ENCODE data around the gene PCBP3.

The PCBP3 gene

GRCh38 chr21:45934085-45934484 lies 290.6 kb downstream of the PCBP3 start:
- no peaks in the 10 kb centered on the region for H3K4me1 ChIP-seq (ENCODE audit: control insufficient read depth in 1 of 2, insufficient read depth in 2 of 2, low read length in 2 of 2)
- no peak overlapping the region for H3K27ac ChIP-seq (ENCODE audit: low read depth, low read length)
- H3K4me3 ChIP-seq (ENCODE audit: low read depth in 1 of 2, low read length in 2 of 2) = no peak overlapping the region
- H3K9ac ChIP-seq (ENCODE audit: low read depth in 1 of 2, low read length in 2 of 2) = no peak overlapping the region
- no peaks in the 10 kb centered on the region for H3K9me3 ChIP-seq (ENCODE audit: control insufficient read depth in 1 of 2, low read length in 2 of 2)
- H3K27me3 ChIP-seq (ENCODE audit: control insufficient read depth in 1 of 2, insufficient read depth in 2 of 2, low read length in 2 of 2) = no peaks in the 10 kb centered on the region
- no peaks in the 10 kb centered on the region for H3K36me3 ChIP-seq (ENCODE audit: control insufficient read depth in 1 of 2, insufficient read depth in 2 of 2, low read length in 2 of 2)

GRCh38 chr21:45934554-45934953 lies 291.0 kb downstream of the PCBP3 start:
- H3K27me3 ChIP-seq (ENCODE audit: control insufficient read depth in 1 of 2, insufficient read depth in 2 of 2, low read length in 2 of 2) = no peaks in the 10 kb centered on the region
- no peak overlapping the region for H3K27ac ChIP-seq (ENCODE audit: low read depth, low read length)
- no peak overlapping the region for H3K4me3 ChIP-seq (ENCODE audit: low read depth in 1 of 2, low read length in 2 of 2)
- no peak overlapping the region for H3K9ac ChIP-seq (ENCODE audit: low read depth in 1 of 2, low read length in 2 of 2)
- H3K36me3 ChIP-seq (ENCODE audit: control insufficient read depth in 1 of 2, insufficient read depth in 2 of 2, low read length in 2 of 2) = no peaks in the 10 kb centered on the region
- H3K9me3 ChIP-seq (ENCODE audit: control insufficient read depth in 1 of 2, low read length in 2 of 2) = no peaks in the 10 kb centered on the region
- H3K4me1 ChIP-seq (ENCODE audit: control insufficient read depth in 1 of 2, insufficient read depth in 2 of 2, low read length in 2 of 2) = no peaks in the 10 kb centered on the region

- no peaks in the 10 kb centered on the region for H3K9me3 ChIP-seq (ENCODE audit: control insufficient read depth in 1 of 2, low read length in 2 of 2)
- H3K4me3 ChIP-seq (ENCODE audit: low read depth in 1 of 2, low read length in 2 of 2) = no peak overlapping the region
- no peak overlapping the region for H3K27ac ChIP-seq (ENCODE audit: low read depth, low read length)
- no peaks in the 10 kb centered on the region for H3K27me3 ChIP-seq (ENCODE audit: control insufficient read depth in 1 of 2, insufficient read depth in 2 of 2, low read length in 2 of 2)
- H3K4me1 ChIP-seq (ENCODE audit: control insufficient read depth in 1 of 2, insufficient read depth in 2 of 2, low read length in 2 of 2) = no peaks in the 10 kb centered on the region
- no peaks in the 10 kb centered on the region for H3K36me3 ChIP-seq (ENCODE audit: control insufficient read depth in 1 of 2, insufficient read depth in 2 of 2, low read length in 2 of 2)
- no peak overlapping the region for H3K9ac ChIP-seq (ENCODE audit: low read depth in 1 of 2, low read length in 2 of 2)
Observed at GRCh38 chr21:45935628-45936027, 292.1 kb downstream of the PCBP3 start.

- H3K9ac ChIP-seq (ENCODE audit: low read depth in 1 of 2, low read length in 2 of 2) = no peak overlapping the region
- H3K4me1 ChIP-seq (ENCODE audit: control insufficient read depth in 1 of 2, insufficient read depth in 2 of 2, low read length in 2 of 2) = no peaks in the 10 kb centered on the region
- H3K27me3 ChIP-seq (ENCODE audit: control insufficient read depth in 1 of 2, insufficient read depth in 2 of 2, low read length in 2 of 2) = no peaks in the 10 kb centered on the region
- no peak overlapping the region for H3K4me3 ChIP-seq (ENCODE audit: low read depth in 1 of 2, low read length in 2 of 2)
- H3K27ac ChIP-seq (ENCODE audit: low read depth, low read length) = no peak overlapping the region
- H3K36me3 ChIP-seq (ENCODE audit: control insufficient read depth in 1 of 2, insufficient read depth in 2 of 2, low read length in 2 of 2) = no peaks in the 10 kb centered on the region
- H3K9me3 ChIP-seq (ENCODE audit: control insufficient read depth in 1 of 2, low read length in 2 of 2) = no peaks in the 10 kb centered on the region
Observed at GRCh38 chr21:45937721-45938452, 294.4 kb downstream of the PCBP3 start.

- Histone ChIP-seq H3K27ac (ENCODE audit: low read depth, low read length) (no peak overlapping the region), H3K27me3 (ENCODE audit: control insufficient read depth in 1 of 2, insufficient read depth in 2 of 2, low read length in 2 of 2) (no peaks in the 10 kb centered on the region), H3K9me3 (ENCODE audit: control insufficient read depth in 1 of 2, low read length in 2 of 2) (no peaks in the 10 kb centered on the region), H3K36me3 (ENCODE audit: control insufficient read depth in 1 of 2, insufficient read depth in 2 of 2, low read length in 2 of 2) (no peaks in the 10 kb centered on the region), H3K9ac (ENCODE audit: low read depth in 1 of 2, low read length in 2 of 2) (no peak overlapping the region), H3K4me1 (ENCODE audit: control insufficient read depth in 1 of 2, insufficient read depth in 2 of 2, low read length in 2 of 2) (no peaks in the 10 kb centered on the region), H3K4me3 (ENCODE audit: low read depth in 1 of 2, low read length in 2 of 2) (no peak overlapping the region)
Observed at GRCh38 chr21:45938453-45938755, 294.9 kb downstream of the PCBP3 start.

GRCh38 chr21:45938811-45939520 lies 295.4 kb downstream of the PCBP3 start:
- H3K36me3 ChIP-seq (ENCODE audit: control insufficient read depth in 1 of 2, insufficient read depth in 2 of 2, low read length in 2 of 2) = no peaks in the 10 kb centered on the region
- H3K4me1 ChIP-seq (ENCODE audit: control insufficient read depth in 1 of 2, insufficient read depth in 2 of 2, low read length in 2 of 2) = no peaks in the 10 kb centered on the region
- no peak overlapping the region for H3K9ac ChIP-seq (ENCODE audit: low read depth in 1 of 2, low read length in 2 of 2)
- no peaks in the 10 kb centered on the region for H3K27me3 ChIP-seq (ENCODE audit: control insufficient read depth in 1 of 2, insufficient read depth in 2 of 2, low read length in 2 of 2)
- no peak overlapping the region for H3K27ac ChIP-seq (ENCODE audit: low read depth, low read length)
- no peak overlapping the region for H3K4me3 ChIP-seq (ENCODE audit: low read depth in 1 of 2, low read length in 2 of 2)
- H3K9me3 ChIP-seq (ENCODE audit: control insufficient read depth in 1 of 2, low read length in 2 of 2) = no peaks in the 10 kb centered on the region

GRCh38 chr21:45939521-45940045 lies 296.1 kb downstream of the PCBP3 start:
- H3K27me3 ChIP-seq (ENCODE audit: control insufficient read depth in 1 of 2, insufficient read depth in 2 of 2, low read length in 2 of 2) = no peaks in the 10 kb centered on the region
- no peak overlapping the region for H3K9ac ChIP-seq (ENCODE audit: low read depth in 1 of 2, low read length in 2 of 2)
- no peaks in the 10 kb centered on the region for H3K9me3 ChIP-seq (ENCODE audit: control insufficient read depth in 1 of 2, low read length in 2 of 2)
- no peak overlapping the region for H3K4me3 ChIP-seq (ENCODE audit: low read depth in 1 of 2, low read length in 2 of 2)
- H3K36me3 ChIP-seq (ENCODE audit: control insufficient read depth in 1 of 2, insufficient read depth in 2 of 2, low read length in 2 of 2) = no peaks in the 10 kb centered on the region
- no peak overlapping the region for H3K27ac ChIP-seq (ENCODE audit: low read depth, low read length)
- no peaks in the 10 kb centered on the region for H3K4me1 ChIP-seq (ENCODE audit: control insufficient read depth in 1 of 2, insufficient read depth in 2 of 2, low read length in 2 of 2)

GRCh38 chr21:45940091-45940490 lies 296.6 kb downstream of the PCBP3 start:
- Histone ChIP-seq H3K9ac (ENCODE audit: low read depth in 1 of 2, low read length in 2 of 2) (no peak overlapping the region), H3K9me3 (ENCODE audit: control insufficient read depth in 1 of 2, low read length in 2 of 2) (no peaks in the 10 kb centered on the region), H3K27me3 (ENCODE audit: control insufficient read depth in 1 of 2, insufficient read depth in 2 of 2, low read length in 2 of 2) (no peaks in the 10 kb centered on the region), H3K4me3 (ENCODE audit: low read depth in 1 of 2, low read length in 2 of 2) (no peak overlapping the region), H3K36me3 (ENCODE audit: control insufficient read depth in 1 of 2, insufficient read depth in 2 of 2, low read length in 2 of 2) (no peaks in the 10 kb centered on the region), H3K4me1 (ENCODE audit: control insufficient read depth in 1 of 2, insufficient read depth in 2 of 2, low read length in 2 of 2) (no peaks in the 10 kb centered on the region), H3K27ac (ENCODE audit: low read depth, low read length) (no peak overlapping the region)

- Histone ChIP-seq H3K36me3 (ENCODE audit: control insufficient read depth in 1 of 2, insufficient read depth in 2 of 2, low read length in 2 of 2) (no peaks in the 10 kb centered on the region), H3K4me3 (ENCODE audit: low read depth in 1 of 2, low read length in 2 of 2) (no peak overlapping the region), H3K9me3 (ENCODE audit: control insufficient read depth in 1 of 2, low read length in 2 of 2) (no peaks in the 10 kb centered on the region), H3K9ac (ENCODE audit: low read depth in 1 of 2, low read length in 2 of 2) (no peak overlapping the region), H3K4me1 (ENCODE audit: control insufficient read depth in 1 of 2, insufficient read depth in 2 of 2, low read length in 2 of 2) (no peaks in the 10 kb centered on the region), H3K27me3 (ENCODE audit: control insufficient read depth in 1 of 2, insufficient read depth in 2 of 2, low read length in 2 of 2) (no peaks in the 10 kb centered on the region), H3K27ac (ENCODE audit: low read depth, low read length) (no peak overlapping the region)
Observed at GRCh38 chr21:45940621-45941337, 297.3 kb downstream of the PCBP3 start.

GRCh38 chr21:45941338-45941710 lies 297.8 kb downstream of the PCBP3 start:
- H3K4me1 ChIP-seq (ENCODE audit: control insufficient read depth in 1 of 2, insufficient read depth in 2 of 2, low read length in 2 of 2) = no peaks in the 10 kb centered on the region

More at GRCh38 chr21:45941338-45941710, 297.8 kb downstream of the PCBP3 start:
- Histone ChIP-seq H3K36me3 (ENCODE audit: control insufficient read depth in 1 of 2, insufficient read depth in 2 of 2, low read length in 2 of 2) (no peaks in the 10 kb centered on the region), H3K27ac (ENCODE audit: low read depth, low read length) (no peak overlapping the region), H3K9ac (ENCODE audit: low read depth in 1 of 2, low read length in 2 of 2) (no peak overlapping the region), H3K4me3 (ENCODE audit: low read depth in 1 of 2, low read length in 2 of 2) (no peak overlapping the region), H3K9me3 (ENCODE audit: control insufficient read depth in 1 of 2, low read length in 2 of 2) (no peaks in the 10 kb centered on the region), H3K27me3 (ENCODE audit: control insufficient read depth in 1 of 2, insufficient read depth in 2 of 2, low read length in 2 of 2) (no peaks in the 10 kb centered on the region)

Data from duodenal mucosa (tissue), 2 donors.